T-helper 1 cell (primary cell): ENCODE results near the gene MET.

Experiments used
- DNase-seq, 5 donors: peaks; one replicate each; pipeline ENCODE4 v3.0.0-alpha.2; 2012 to 2020

Gene MET

GRCh38 chr7:116786791-116787443 lies 114.9 kb downstream of the MET start:
- DNase-seq: peak in 1 of 5 donors; percentile 50

- DNase-seq: no peak
Observed at GRCh38 chr7:116787881-116788280, 115.9 kb downstream of the MET start.

DNA sequence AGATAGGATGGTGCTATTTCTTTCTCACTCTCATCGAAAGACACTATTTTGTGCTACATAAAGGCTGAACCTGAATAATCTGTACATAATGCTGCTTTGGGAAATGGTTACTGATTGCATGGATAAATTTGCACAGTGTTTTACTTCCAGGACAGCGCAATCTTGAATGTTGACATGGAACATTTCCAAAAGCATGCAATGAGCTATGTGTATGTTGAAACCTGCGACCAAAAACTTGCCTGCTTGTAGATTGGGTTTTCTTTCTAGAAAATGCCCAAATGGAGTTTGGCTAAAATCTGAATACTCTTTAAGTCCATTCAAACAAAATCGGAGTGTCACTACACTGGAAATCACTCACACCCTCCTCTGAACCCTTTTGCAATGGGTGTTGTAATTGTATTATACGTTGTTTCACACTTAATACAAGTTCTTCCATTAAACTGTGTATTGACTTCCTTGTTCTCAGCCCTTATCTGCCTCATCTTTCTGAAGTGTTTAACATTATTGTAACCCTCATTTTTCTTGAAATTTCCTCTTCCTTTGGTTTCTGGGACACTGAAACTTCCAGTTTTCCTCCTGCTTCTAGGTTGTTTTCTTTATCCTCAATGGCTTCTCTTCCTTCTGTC lies 116.7 kb downstream of the MET start:
- no peak for DNase-seq

DNA sequence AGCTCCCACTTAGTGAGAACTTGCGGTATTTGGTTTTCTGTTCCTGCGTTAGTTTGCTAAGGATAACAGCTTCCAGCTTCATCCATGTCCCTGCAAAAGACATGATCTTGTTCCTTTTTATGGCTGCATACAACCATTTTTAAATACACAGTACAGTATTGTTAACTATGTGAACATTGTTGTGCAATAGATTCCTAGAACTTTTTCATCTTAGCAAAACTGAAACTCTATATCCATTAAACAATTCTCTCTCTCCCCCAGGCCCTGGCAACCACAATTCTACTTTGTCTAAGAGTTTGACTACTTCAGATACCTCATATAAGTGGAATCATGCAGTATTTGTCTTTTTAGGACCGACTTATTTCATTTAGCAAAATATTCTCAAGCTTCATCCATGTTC lies 118.0 kb downstream of the MET start:
- no peak for DNase-seq

DNA sequence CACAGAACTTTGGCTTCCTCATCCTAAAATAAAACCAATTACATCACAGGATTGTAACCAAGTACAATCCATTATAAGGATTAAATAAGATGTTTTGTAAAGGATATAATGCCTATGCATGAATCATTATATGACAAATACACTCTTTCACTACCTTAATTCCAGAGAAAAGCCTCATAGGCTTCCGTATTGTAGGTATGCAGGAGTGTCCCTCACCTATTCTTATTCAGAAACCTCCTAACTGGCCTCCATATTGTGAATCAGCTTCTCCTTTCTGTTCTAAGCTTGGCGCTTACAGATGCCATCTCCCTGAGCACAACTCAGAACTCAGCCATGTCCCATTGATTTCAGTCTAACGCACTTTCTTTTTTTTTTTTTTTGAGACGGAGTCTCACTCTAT lies 120.8 kb downstream of the MET start:
- no peak for DNase-seq

- no peak for DNase-seq
Observed at GRCh38 chr7:116793795-116794340, 121.9 kb downstream of the MET start.

- DNase-seq: no peak
Observed at GRCh38 chr7:116796471-116796870, 124.5 kb downstream of the MET start.

GRCh38 chr7:116797612-116798011 lies 125.6 kb downstream of the MET start:
- DNase-seq: no peak

DNA sequence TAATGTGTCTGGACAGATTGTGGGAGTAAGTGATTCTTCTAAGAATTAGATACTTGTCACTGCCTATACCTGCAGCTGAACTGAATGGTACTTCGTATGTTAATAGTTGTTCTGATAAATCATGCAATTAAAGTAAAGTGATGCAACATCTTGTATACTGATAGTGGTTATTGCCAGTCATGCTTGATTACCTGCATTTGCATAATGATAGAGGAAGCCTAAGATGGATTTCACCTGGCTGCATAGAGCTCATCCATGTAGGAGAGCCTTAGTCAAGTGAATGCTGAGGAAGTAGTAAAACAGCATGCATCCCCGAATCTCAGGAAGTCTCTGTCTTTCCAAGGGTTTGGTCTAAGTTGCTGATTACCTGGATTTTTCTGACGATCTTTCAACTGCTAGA lies 126.2 kb downstream of the MET start:
- no peak for DNase-seq

DNA sequence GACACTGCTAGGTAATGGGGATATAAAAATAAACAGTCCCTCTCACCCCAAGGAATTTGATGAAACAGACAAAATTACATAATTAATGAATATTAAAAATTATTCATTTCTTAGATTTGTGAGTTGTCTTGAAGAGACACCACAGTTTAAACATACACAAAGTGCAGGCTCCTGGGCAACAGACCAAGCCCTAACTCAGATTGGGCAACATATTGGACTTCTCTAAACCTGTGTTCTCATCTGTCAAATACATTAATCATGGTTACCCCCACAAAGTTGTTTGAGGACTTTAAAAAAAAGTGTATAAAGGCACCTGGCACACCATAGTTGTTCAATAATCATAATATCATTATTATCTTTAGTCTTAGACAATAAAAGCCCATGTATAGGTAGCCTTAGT lies 127.9 kb downstream of the MET start:
- DNase-seq: no peak

DNA sequence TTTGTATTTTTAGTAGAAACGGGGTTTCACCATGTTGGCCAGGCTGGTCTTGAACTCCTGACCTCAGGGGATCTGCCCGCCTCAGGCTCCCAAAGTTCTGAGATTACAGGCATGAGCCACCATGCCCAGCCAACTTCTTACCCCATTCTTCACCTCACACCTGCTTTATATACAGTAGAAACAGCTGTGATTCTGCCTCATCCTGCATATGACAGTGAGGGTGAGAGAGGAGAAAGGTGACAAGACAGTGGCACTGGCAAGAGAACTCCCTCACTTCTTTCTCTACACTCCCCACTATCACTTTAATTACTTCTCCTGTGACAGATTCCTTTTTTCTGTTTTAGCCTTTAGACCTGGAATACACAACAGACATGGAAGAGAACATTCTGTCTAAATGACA lies 128.6 kb downstream of the MET start:
- no peak for DNase-seq

DNA sequence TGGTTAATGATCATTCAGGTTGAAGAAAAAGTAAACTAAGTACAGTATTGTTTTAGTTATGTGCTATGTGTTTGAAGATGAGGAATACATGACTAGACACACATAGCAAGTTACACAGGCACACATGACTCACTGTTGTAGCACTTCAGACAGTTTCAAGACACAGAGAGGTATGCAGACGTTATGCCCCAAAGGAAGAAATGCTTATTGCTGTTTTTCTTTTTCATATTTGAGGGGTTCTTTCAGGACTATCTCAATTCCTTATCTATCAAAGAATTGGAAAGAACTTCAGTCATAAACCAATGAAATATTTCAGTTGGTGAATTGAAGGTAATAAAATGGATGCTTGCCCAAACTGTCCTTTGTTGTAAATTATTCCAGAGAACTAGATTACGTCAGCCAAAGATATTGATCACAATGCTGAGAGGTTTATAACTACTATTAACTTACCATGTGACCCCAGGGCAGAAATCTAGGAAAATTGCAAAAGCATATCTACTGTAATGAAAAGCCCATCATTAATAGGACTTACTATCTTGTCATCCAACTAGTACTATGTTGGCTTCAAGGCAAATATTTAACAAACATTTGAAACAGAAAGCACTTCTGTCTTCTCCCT lies 129.2 kb downstream of the MET start:
- no peak for DNase-seq

GRCh38 chr7:116802144-116802745 lies 130.2 kb downstream of the MET start:
- no peak for DNase-seq

- DNase-seq: peak in 2 of 5 donors; percentile 1 to 35
Observed at GRCh38 chr7:116802746-116803152, 130.8 kb downstream of the MET start.

DNA sequence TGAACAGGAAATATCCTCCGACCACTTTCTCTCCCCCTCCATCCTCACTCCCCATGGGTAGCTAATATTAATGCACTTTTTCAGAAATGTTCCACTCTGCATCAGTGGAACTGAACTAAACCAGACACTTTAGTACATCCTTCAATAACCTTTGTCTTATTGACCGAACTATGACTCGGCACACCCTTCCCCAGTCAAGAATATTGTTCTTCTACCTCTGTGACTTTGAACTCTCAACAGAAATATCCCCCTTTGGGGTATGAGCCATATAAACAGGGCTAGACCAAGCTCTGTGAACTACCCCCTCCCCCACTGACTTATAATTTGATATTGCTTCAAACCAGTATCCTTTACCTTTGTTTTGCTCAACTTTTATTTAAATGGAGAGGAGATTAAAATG lies 132.5 kb downstream of the MET start:
- DNase-seq: no peak

- no peak for DNase-seq
Observed at GRCh38 chr7:116805100-116805544, 133.1 kb downstream of the MET start.

- no peak for DNase-seq
Observed at GRCh38 chr7:116806046-116806944, 134.3 kb downstream of the MET start.

DNA sequence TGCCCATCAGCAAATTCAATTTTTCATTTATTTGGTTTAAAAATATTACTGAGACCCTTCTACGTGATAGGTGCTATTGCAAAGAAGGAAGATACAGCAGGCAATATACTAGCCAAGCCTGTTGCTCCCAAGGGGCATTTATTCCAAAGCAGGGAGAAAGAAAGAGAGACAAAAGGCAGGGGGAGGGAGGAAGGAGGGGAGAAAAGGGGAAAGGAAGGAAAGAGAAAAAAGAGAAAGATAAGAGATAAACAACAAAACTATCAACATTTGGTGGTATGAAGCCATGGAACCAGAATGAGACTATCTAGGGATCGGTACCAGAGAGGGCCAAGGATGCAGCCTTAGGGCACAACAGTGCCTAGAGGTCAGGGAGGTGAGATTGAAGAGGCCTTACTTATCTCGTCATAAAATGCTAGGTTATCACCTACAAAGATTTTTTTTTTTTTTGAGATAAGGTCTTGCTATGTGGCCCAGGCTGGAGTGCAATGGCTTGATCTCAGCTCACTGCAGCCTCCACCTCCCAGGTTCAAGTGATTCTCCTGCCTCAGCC lies 135.1 kb downstream of the MET start:
- no peak for DNase-seq

DNA sequence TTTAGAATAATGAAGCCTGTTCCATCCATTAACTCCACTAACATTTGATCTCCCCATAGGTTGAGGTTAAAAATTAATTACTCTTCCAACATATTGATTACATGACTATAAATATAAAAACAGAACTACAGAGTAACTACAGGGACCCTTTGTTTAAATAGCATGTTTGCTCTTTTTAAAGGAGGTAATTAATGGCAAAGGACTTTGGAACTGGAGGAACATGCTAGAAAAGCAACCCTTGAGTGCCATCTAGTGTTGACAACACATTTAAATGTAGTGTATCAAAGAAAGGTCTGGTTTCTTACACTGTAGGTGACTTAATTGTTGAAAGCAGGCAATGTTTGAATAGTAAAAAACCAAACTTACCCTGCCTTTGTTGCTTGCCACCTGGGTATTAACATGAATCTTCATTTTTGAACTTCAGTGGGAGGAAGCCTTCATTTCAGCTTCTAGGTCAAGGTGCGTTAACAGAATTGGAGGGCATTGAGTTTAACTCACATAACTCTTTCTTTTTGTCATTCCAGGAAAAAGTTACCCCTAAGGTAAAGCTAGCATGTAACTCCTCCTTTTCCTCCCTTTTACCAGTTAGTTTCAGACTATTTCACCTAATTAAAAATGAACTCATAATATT lies 137.8 kb downstream of the MET start:
- peak in 1 of 5 donors; percentile 23 for DNase-seq

DNA sequence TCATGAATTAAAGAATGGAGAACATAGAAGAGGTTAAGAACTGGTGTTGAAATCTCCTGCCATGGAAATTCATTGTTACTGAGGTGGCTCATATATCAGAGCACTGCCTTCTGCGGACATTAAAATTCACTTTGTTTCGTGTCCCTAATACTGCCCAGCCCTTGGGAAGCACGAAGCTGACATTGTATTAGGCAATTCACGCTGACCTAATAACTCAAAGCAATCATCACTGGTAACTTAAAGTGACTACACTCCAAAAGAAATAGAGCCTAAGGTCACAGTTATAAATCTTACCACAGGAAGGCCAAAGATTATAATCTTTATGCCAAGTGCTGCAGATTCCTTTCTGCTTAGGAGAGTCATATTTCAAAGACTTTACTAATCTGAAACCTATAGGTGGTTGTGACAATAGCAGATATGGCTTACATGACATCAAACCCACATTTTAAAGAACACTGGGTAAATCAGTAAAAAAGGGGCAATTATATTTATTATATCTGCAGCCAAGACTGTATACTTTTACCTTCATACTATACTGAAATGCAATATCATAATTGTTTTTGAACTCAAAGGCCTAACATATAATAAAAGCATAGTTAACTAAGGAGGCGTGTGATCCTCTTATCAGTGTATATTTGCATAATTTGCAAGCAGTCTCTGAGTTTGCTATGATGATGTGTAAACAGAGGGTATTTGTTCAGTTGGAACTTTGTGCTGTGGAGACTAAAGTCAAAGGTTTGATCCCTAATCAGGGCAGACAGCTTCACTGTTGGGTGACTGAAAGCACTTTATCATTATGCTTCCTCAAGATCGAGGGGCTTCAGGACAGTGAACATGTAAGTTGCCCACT lies 138.5 kb downstream of the MET start:
- DNase-seq: no peak

DNA sequence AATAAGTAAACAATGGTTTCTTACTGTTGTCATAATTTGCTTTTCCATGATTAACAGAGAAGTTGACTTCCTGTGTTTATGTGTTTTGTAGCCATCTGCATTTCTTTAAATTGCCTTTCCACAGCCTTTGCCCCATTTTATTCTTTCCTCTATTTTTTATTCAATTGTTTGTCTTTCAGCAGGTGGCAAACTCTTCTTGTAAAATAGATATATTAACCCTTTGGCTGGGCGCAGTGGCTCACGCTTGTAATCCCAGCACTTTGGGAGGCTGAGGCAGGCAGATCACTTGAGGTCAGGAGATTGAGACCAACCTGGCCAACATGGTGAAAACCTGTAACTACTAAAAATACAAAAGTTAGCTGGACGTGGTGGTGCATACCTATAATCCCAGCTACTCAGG lies 139.8 kb downstream of the MET start:
- DNase-seq: no peak
